Coronary artery (tissue), 2 donors: ENCODE results near the gene SLC9A4.

Source experiments
- DNase-seq: peaks from one replicate; pipeline ENCODE4 v3.0.0-alpha.2; 2017; ENCODE audit warnings: low spot score
- H3K27ac ChIP-seq, 2 donors: fragments of 200-600 bp; sonication (generic); one replicate each; pipeline ENCODE4 v1.5.1; 2016 to 2019
- H3K4me3 ChIP-seq: fragments of 200-600 bp; sonication (generic); 2 replicates; pipeline ENCODE4 v1.5.1; 2016; ENCODE audit warnings: mild to moderate bottlenecking, moderate library complexity
- CTCF ChIP-seq: fragments of 200-600 bp; sonication (generic); IDR thresholded peaks from one replicate; pipeline ENCODE4 v1.5.1; 2019; ENCODE audit warnings: antibody characterized with exemption

Gene SLC9A4

GRCh38 chr2:102509749-102510148 lies 36.7 kb downstream of the SLC9A4 start:
- Histone ChIP-seq H3K27ac (no peak overlapping the region), H3K4me3 (no peak overlapping the region)
- TF ChIP-seq CTCF: no peak
- DNase-seq: no peak

GRCh38 chr2:102510791-102511575 lies 38.0 kb downstream of the SLC9A4 start:
- TF ChIP-seq CTCF: no peak
- DNase-seq: no peak
- Histone ChIP-seq H3K27ac (no peak overlapping the region), H3K4me3 (no peak overlapping the region)

DNA sequence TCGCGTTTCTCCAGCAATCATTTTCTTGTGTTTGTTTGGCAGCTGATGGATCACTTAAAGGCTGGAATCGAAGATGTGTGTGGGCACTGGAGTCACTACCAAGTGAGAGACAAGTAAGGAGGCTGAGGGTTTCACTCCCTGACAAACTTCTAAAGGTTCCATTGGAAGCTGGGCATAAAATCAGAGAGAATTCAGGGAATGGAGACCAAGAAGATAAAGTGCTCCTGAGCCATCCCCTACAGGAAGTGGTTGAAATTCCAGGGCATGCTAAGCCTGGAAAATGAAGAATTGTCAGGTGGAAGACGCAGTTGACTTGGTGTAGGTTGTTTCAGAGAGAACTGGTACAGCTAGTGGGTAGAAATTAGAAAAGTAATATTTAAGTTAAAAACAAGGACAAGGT lies 39.1 kb downstream of the SLC9A4 start:
- TF ChIP-seq CTCF: no peak
- no peak overlapping the region for H3K4me3 ChIP-seq
- DNase-seq: no peak
- no peak overlapping the region for H3K27ac ChIP-seq

- no peak for DNase-seq
- no peak overlapping the region for H3K27ac ChIP-seq
- TF ChIP-seq CTCF: no peak
- no peak overlapping the region for H3K4me3 ChIP-seq
Observed at GRCh38 chr2:102513355-102513939, 40.4 kb downstream of the SLC9A4 start.

- no peak overlapping the region for H3K27ac ChIP-seq
- H3K4me3 ChIP-seq: no peak overlapping the region
- TF ChIP-seq CTCF: no peak
- DNase-seq: no peak
Observed at GRCh38 chr2:102514061-102514785, 41.2 kb downstream of the SLC9A4 start.

- TF ChIP-seq CTCF: no peak
- no peak for DNase-seq
- no peak overlapping the region for H3K4me3 ChIP-seq
- no peak overlapping the region for H3K27ac ChIP-seq
Observed at GRCh38 chr2:102515851-102516250, 42.8 kb downstream of the SLC9A4 start.
